ENCODE results near the gene RAB40B. TPM values are rescaled to one million over a fixed set of nuclear protein-coding genes. Genes with fewer than 3 reads are reported as not detected.
"Not testable (repeated sequence)": the region's sequence is repeated elsewhere in the genome, so short reads cannot be mapped to it uniquely, and the experiment has no call there.

Gene RAB40B
- total RNA-seq, 1 donor from 2014 or later = 18.3 TPM

DNA sequence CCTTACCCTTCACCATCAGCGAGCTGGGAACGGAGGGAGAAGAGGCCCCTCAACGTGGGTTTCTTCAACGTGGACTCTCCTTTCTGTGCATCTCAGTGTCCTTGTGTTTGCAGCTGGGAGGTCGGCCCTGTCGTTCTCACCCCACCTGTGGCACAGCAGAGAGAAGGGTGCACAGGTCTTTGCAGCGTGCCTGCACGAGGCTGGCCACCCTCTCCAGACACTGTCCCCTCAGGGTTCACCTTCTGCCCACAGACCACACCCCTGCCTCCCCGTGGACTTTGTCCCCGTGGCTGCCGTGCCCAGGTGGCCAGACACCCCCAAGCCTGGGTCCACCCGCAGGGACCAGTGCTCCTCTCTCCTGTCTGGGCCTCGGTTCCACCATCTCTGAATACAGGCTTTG is 43.0 kb downstream of the RAB40B start:
- DNase-seq (ENCODE audit: low spot score in 2 of 2) (no peak), FAIRE-seq (no peak)

DNA sequence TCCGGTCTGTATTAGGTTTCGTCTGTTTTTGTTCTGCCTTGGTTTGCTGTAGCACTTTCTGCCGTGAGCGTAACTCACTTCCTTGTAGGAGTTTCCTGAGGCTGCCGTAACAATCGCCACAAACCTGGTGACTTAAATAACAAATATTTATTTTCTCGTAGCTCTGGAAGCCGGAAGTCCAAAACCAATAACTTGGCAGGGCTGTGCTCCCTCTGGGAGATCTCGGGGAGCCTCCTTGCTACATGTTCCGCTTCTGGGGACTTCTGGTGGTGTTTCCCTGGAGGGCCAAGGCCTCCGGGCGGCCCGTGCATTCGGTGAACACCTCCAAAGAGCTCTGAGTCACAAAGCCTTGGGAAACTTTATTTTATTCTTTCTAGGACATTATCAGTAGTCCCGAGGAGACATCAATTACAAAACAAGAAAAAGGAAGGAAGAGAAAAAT is 43.4 kb downstream of the RAB40B start:
- DNase-seq (ENCODE audit: low spot score in 2 of 2) = no peak
- no peak for FAIRE-seq

DNA sequence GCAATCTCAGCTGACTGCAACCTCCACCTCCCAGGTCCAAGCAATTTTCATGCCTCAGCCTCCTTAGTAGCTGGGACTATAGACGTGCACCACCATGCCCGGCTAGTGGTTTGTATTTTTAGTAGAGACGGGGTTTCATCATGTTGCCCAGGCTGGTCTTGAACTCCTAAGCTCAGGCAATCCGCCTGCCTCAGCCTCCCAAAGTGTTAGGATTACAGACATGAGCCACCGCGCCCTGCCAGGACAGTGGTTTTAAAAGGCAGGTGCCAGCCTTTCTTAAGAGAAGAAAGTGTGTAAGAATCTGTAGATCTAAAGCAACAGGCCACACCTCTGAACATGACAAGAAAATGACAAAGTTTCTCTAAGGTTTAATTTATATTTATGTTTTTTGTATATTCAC is 43.9 kb downstream of the RAB40B start:
- FAIRE-seq = not testable (repeated sequence)

DNA sequence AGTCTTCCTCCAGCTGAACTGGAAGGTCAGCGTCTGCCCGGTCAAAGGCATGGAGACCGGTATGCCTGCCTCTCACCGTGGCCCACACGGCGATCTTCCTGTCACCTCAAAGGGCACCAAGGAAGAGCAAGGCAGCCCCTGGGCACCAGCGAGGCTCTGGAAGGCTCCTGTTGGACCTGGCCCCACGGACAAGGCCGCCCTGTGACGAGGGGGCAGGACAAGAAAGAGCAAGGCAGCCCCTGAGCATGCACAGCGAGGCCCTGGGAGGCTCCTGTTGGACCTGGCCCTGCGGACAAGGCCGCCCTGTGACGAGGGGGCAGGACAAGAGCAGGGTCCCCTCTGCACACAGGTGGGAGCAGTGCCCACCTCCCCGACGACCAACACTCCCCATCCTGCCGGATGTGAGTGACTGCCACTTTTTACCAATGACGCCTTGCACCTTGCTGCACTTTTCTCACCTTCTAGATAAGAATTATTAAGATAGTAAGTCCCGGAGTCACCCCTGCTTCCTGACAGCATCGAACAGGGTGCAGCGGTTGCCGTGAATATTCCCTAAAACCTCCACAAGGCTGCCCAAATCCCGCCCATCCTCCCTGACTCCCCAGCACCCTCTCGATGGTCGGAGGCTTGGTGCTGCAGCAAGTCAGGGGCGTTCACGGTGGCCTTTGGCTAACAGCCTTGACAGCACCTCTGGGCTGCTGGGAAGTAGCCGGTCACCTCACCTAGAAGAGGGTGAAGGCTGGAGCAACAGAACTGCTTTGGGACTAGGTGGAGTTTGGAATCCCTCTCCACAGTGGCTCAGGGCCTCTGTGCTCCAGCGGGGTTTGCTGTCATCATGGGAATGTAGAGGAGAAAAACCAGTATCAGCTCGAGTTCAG is 44.6 kb downstream of the RAB40B start:
- no peak for FAIRE-seq
- no peak for DNase-seq (ENCODE audit: low spot score in 2 of 2)

More for the DNA sequence above, 43.9 kb downstream of the RAB40B start:
- DNase-seq (ENCODE audit: low spot score in 2 of 2) = not testable (repeated sequence)

DNA sequence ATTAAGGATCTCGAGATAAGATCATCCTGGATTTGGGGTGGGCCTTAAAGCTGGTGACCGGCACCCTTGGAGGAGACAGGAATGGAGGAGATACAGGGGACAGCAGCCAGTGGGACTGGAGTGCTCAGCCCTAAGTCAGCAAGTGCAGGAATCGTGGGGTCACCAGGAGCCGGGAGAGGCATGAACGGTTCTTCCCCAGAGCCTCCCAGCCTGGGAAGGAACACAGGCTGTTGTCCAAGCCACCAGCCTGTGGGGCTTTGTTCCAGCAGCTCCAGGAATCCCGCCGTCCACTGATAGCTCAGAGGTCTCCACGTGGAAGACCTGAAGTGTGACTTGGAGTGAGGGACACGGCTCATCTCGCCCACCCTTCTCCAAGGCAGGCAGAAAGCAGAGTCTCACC is 47.8 kb downstream of the RAB40B start:
- DNase-seq (ENCODE audit: low spot score in 2 of 2) = no peak
- FAIRE-seq = no peak

DNA sequence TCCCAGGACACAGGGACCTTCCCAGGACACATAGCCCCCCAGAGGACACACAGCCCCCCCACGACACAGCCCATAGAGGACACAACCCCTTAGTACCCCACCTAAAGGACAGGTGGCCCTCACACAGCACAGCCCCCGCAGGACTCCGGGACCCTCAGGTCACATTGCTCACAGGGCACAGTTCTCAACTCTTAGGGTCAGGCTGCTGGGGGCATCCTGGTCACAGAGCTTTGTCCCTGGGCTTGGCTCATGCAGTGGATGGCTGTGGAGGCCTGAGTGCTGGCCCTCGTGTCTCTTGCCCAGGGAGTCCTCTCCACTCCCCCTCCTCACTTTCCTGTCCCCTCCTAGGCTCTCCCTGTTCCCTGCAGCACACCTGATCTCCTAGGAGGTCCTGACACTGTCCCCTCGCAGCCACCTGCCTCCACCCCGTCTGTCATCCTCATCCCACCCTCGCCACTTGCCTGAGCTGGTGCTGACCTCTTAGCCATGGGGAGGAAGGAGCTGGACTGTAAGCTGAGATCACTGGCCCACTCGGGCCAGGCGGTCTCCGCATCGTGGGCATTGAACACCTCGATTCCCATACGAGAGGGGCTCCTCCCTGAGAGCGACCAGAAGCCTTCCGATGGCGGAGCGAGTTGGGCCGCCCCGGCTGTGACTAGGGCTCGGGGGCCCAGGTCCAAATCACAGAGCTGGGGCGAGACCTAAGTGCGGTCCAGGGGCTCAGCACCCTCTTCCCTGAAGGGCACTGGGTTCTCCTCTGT is 48.8 kb downstream of the RAB40B start:
- DNase-seq (ENCODE audit: low spot score in 2 of 2) = no peak
- FAIRE-seq = no peak

DNA sequence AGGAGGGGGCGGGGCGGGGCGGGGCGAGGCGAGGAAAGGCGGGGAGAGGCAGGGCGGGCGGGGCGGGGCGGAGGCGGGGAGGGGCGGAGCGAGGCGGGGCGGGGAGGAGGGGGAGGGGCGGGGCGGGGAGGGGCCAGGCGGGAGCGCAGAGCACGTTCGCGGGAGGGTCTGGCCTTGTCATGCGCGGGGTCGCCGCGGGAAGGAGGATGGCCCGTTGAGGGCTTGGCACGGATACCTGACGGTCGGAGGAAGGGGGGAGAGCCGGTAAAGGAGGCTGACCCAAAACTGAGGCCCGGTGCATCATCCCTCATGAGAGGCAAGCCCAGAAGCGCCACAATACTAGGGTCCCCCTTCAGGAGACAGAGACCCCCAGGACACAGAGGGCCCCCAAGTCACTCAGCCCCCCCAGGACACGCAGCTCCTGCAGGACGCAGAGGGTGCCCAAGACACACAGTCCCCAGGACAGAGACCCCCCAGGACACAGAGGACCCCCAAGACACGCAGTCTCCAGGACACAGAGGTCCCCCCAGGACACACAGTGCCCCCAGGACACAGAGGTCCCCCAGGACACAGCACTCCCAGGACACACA is 49.7 kb downstream of the RAB40B start:
- FAIRE-seq (no peak), DNase-seq (ENCODE audit: low spot score in 2 of 2) (peak; percentile 79 to 80)

DNA sequence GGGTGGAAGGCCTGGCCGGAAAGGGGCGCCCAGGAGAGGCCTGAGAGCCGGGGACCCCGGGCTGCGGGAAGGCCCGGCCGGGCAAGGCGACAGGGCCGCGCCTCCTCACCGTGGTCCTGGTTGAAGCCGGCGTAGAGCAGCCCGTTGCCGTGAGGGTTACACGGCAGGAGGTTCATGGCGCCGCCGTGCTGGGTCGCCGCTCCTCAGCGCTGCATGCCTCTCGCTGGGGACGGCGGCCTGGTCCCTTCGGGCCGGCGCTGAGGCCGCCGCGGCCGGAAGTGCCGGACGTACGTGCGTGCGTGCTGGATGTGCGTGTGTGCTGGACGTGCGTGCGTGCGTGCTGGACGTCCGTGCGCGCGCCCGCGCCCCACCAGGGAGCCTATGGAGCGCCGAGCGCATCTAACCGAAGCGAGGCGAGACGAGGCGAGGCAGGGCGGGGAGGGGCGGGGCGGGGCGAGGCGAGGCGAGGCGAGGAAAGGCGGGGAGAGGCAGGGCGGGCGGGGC is 50.3 kb downstream of the RAB40B start, which contains the start of gene WDR45B:
Gene WDR45B, minus strand, starts transcription at position 280 of the 504 bp plus-strand sequence. Its CDS starts 104 bp downstream, at position 176.
- DNase-seq (ENCODE audit: low spot score in 2 of 2) (peak; percentile 100), FAIRE-seq (no peak)

DNA sequence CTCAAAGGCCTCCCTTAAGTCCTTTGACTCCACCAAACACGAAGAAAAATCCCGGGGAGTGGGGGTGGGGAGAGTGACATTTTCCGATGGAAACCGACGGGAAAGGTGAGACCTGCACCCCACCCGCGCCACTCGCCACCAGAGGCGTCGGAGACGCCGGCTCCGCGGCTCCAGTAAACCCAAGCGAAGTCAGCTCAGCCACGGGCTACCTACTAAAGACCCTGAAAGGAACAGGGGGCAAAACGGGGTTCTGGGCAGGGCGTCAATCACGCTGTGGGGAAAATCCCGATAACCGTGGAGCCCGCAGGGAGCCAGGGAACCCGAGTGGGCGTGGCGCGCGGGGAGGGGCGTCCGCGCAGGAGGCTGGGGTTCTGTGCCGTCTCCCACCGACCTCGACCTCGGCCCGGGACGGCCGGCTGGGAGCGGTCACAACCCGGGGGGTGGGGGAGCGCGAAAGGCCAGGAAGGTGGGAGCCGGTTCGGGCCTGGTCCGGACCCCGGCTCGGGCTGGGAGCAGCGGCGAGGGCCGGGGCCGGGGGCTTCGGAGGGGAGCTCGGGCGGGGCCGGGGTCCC is 50.8 kb downstream of the RAB40B start:
- FAIRE-seq (no peak), DNase-seq (ENCODE audit: low spot score in 2 of 2) (peak; percentile 59 to 61)

DNA sequence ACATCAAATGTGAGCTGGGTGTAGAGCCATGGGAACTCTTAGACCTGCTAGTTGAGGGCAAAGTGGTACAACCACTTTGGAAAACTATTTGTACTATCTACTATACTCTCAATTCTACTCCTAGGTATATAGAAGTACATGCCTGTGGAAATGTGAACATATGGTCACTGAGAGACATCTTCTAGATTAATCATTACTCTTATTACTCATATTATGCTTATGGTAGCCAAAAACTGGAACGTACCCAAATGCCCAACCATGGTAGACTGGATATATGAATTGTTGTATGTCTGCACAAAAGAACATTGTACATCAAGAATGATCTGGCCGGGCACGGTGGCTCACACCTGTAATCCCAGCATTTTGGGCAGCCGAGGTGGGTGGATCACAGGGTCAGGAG is 53.0 kb downstream of the RAB40B start:
- no peak for FAIRE-seq
- DNase-seq (ENCODE audit: low spot score in 2 of 2) = no peak

DNA sequence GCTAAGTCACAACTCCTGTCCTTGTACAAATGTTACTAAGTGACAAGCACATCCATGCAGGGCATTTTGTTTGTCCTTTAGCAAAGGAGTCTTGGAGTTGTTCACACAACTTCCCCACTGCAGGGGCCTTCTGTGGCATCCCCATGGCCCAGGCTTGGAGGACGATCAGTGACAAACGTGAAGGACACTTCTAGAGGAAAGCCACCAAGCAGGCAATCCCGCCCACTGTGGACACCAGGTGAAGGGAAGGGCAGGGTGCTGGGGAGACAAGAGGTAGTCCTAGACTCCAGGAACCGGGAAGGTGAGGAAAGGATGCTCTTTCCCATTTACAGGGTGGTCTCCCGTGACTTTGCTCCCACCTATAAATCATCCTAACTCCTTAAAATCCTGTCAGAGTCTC is 54.4 kb downstream of the RAB40B start:
- FAIRE-seq (no peak), DNase-seq (ENCODE audit: low spot score in 2 of 2) (no peak)

DNA sequence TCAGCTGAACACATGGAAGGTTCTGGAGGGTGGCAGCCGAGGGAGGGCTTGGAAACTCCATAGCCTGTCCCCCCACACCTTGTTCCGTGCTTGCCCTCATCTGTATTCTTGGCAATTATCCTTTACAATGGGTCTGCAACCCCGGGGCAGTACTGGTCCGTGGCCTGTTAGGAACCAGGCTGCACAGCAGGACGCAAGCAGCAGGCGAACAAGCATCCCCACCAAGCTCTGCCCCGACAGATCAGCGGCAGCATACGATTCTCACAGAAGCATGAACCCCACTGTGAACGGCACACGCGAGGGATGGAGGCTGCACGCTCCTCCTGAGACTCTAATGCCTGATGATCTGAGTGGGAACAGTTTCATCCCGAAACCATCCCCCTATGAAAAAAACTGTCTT is 56.5 kb downstream of the RAB40B start:
- FAIRE-seq = no peak
- DNase-seq (ENCODE audit: low spot score in 2 of 2) = no peak

DNA sequence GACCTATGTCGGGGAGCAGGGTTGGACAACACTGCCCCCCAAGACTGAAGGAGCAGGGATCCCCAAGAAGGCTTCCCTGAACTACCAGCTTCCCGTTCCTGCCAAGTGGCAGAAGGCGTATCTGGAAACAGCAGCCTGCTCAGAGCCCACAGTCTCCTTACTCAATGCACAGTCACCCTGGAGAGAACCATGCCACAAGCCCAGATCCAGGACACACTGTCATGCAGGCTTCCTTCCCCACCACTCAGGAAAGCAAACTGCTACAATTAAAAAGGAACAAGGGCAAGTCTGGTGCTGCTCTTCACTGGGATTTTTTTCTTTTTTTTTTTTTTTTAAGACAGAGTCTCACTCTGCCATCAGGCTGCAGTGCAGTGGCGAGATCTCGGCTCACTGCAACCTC is 58.5 kb downstream of the RAB40B start:
- FAIRE-seq (no peak), DNase-seq (ENCODE audit: low spot score in 2 of 2) (no peak)

DNA sequence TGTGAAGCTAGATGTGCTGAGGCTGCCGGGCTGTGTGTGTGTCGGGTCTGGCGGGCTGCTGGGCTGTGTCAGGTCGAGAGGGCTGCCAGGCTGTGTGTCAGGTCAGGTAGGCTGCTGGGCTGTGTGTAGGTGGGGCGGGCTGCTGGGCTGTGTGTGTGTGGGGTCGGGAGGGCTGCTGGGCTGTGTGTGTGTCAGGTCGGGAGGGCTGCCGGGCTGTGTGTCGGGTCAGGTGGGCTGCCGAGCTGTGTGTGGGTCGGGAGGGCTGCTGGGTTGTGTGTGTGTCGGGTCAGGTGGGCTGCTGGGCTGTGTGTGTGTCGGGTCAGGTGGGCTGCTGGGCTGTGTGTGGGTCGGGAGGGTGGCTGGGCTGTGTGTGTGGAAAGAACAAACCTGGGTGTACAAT is 58.9 kb downstream of the RAB40B start:
- DNase-seq (ENCODE audit: low spot score in 2 of 2) (no peak), FAIRE-seq (no peak)

DNA sequence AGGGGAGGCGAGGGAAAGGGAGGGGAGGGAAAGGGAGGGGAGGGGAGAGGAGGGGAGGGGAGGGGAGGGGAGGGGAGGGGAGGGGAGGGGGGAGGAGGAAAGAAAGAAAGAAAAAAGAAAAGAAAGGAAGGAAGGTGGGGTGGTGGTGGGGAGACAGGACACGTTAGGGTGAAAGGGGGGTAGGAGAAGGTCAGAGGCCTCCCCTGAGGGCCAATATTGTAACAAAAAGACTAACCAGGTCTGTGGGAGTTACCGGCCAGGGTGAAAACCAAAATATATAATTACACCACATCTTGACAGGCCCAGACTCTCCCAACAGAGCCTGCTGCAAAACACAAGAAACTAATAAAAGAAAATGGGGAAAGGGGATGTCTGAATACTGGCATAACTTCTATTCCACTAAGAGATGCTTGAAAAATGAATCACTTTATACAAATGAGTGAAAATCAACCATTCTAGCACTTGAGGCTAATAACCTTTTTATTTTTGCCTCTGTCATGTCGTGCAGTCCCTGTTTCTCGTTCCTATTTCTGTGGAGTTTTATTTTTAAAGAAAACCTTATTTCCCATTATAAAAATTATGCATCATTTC is 60.2 kb downstream of the RAB40B start:
- no peak for FAIRE-seq
- DNase-seq (ENCODE audit: low spot score in 2 of 2) = no peak

DNA sequence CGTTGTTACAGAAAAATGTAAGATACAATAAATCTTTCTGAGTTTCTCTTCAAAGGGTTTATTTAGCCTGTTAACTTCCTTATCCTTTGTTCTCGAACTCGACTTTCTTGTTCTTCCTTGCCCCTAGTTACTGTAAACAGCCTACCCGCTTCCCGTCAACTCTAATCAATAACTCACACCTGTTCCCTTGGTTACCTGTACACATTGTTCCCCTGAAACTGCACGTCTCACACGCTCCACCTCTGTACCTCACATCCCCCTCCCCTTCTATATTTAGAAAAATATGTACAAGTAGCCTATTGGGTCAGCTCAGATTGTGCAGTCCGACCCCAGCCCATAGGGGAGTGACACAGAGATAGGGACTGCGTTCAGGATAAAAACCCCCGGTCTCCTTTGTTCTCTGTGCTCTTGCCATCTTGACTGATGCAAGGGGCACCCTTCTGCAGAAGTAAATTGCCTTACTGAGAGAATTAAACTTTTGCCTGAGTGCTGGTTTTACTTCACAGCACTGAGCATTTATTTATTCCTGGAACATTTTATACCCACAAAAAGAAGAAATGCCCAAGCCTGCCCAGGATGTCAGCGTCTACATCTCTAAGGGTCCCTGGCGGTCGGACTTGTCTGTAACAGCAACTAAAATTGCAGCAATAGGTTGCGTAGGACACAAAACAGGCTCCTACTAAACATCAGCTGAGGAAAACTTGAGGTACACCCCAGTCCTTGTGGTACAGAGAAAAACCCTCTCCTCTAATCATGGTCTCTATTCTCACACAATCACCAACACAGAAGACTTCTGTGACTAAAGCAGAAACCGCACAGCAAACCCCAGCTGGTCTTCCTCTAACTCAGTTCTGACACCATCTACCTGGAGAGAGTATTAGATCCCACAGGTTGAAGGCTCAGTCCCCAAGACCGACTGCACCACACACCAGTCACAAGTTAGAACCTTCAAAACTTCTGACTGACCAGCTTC is 61.6 kb downstream of the RAB40B start:
- FAIRE-seq (no peak), DNase-seq (ENCODE audit: low spot score in 2 of 2) (no peak)

DNA sequence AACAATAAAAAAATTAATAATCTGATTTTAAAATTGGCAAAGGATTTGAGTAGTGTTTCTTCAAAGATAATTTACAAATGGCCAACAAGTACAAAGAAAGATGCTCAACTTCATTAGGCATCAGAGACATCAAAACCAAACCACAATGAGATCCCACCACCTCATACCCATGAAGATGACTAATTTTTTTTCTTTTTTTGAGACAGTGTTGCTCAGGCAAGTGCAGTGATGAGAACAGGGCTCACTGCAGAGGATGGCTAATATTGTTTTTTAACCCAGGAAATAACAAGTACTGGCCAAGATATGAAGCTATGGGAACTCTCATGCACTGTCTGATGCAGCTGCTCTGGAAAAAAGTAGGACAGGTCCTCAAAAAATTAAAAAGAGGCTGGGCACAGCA is 65.2 kb downstream of the RAB40B start:
- FAIRE-seq = no peak
- DNase-seq (ENCODE audit: low spot score in 2 of 2) = no peak

DNA sequence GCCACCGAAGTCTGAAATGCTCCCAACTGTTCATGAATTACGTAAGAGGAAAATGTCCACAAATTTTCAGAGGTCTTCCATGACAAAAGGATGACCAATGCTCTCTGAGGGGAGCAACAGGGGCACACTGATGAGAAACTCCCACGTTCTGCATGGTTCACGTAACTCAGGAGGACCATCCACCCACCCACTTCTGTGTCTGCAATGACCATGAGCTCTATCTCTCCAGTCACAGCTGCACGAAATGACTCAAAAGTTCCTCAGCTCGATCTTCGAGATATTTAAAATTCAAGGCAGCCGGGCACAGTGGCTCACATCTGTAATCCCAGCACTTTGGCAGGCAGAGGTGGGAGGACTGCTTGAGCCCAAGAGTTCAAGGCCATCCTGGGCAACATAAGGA is 66.0 kb downstream of the RAB40B start:
- no peak for FAIRE-seq
- no peak for DNase-seq (ENCODE audit: low spot score in 2 of 2)

DNA sequence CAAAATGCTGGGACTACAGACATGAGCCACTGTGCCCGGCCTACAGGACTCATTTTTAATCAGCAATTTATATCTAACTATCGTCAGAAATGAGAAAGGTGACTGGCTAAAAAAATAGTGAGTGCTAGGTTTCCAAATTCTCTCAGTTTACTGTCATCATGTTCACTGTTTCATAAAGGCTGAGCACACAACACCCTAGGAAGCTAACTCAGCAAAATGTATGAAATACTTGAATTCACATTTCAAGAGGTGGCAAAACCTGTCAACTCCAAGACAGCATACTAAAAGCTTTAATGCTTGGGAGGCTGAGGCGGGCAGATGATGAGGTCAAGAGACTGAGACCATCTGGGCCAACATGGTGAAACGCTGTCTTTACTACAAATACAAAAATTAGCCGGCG is 67.0 kb downstream of the RAB40B start:
- FAIRE-seq (no peak), DNase-seq (ENCODE audit: low spot score in 2 of 2) (no peak)

Measured in frontal cortex (tissue), 4 donors.